ENCODE measurements around the gene FBXO24.

GRCh38 chr7:100595188-100595587, 9.1 kb downstream of the FBXO24 start:
- TF ChIP-seq CTCF (IDR thresholded peaks at IDR 0.05) (no peak), EP300 (IDR thresholded peaks at IDR 0.05) (no peak), POLR2A (IDR thresholded peaks at IDR 0.05) (no peak), POLR2AphosphoS5 (IDR thresholded peaks at IDR 0.05) (no peak)

Data from suprapubic skin (tissue), 4 donors.